ENCODE results near the gene KLRC4. TPM values are rescaled to one million over a fixed set of nuclear protein-coding genes. Genes with fewer than 3 reads are reported as not detected.
"Not testable (repeated sequence)": the region's sequence is repeated elsewhere in the genome, so short reads cannot be mapped to it uniquely, and the experiment has no call there.

Gene KLRC4
- total RNA-seq, 1 donor from 2014 or later: not detected

DNA sequence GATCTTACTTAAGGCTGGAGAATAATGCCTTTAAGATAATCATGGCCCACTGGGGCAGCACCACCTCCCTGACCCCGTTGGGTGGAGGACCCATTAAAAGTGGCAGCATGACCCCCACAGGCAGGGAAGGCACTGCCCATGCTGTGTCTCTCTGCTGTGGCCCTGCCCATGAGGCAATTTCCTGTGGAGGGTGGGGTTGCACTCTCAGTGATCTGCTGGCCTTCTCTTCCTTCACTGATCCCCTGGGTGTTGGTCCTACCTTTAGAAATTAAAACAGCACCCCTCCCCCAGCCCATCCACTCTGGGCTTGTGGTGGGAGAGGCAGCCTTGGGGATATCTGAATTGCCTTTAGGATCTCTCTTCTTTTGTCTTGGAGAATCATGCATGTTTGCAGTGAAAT lies 37.0 kb downstream of the KLRC4 start:
- no peak for DNase-seq (ENCODE audit: low spot score)
- intact Hi-C loops (cut with micrococcal nuclease): no loop called here
- H3K36me3 Mint-ChIP-seq (ENCODE audit: low read depth): no peaks in the 10 kb centered on the region
- peaks cover 6% of the 10 kb centered on the region for H3K9me3 Mint-ChIP-seq
- no peak overlapping the region for H3K4me3 Mint-ChIP-seq
- H3K27ac Mint-ChIP-seq: no peak overlapping the region
- peaks cover 27% of the 10 kb centered on the region for H3K27me3 Mint-ChIP-seq (ENCODE audit: insufficient read depth)
- H3K4me1 Mint-ChIP-seq (ENCODE audit: low read depth): peaks cover 5% of the 10 kb centered on the region

DNA sequence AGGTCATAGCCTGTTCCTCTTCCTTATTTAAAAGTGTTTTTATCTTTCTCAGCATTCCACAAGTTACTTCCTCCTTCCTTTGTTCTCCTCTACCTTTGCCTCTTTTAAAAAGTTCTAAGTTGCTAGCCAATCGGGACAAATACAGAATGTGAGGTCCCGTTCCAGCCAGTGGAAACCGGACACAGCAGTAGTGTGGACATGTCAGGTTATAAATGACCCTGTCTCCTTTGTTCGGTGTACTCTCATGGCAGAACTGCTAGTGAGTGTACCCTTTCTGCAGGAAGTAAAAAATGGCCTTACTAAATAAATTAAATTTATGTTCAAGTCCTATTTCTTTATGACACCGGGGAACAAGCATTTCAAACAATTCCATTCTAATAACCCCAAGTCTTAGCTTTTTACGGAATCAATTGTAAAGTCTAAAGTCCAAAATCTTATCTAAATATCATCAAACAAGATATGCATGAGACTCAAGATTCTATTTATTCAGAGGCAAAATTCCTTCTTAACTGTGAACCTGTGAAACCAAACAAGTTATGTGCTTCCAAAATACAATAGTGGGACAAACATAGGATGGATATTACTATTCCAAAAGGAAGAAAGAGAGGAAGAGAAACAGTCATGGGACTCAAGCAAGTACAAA lies 37.5 kb downstream of the KLRC4 start:
- H3K27ac Mint-ChIP-seq; H3K36me3 Mint-ChIP-seq (ENCODE audit: low read depth); H3K4me3 Mint-ChIP-seq; H3K9me3 Mint-ChIP-seq; DNase-seq (ENCODE audit: low spot score); H3K4me1 Mint-ChIP-seq (ENCODE audit: low read depth); intact Hi-C loops (cut with micrococcal nuclease): not testable (repeated sequence)
- H3K27me3 Mint-ChIP-seq (ENCODE audit: insufficient read depth): peaks cover 33% of the 10 kb centered on the region

DNA sequence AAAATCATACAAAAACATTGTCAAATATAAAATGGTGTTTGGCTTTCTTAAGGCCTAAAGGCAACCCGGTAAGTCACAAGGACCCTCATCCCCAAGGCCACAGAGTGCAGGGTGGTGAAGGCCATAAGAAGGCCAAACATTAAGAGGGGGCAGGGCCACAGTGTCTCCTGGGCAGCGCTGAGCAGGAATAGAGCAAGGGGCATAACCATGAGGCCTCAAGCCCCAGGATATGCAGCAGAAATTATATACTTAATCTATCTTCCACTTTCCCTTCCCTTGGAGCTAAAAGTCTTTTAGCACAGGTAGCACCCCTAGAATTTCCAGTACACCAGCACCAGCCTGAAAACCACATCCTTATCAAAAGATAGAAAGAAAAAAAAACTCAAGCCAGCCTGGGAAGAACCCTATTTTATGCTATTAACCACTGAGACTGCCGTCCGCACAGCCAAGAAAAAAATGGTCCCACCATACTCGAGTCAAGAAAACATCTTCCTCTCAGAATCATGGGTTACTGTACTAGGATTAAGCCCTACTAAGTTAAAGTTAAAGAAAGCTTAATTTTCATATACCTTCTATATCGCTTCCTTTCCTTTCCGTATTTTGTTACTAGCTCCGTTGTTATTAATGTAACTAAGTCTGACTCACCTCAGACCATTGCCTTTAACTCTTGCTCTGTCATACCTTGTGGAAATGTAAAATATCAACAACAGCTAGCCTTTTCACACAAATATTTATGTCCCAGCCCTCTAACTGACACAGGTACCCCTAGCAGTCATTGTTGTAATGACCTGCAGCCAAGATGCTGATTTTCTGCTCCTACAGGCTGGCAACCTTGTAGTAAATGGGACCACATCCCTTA lies 39.8 kb downstream of the KLRC4 start:
- intact Hi-C loops (cut with micrococcal nuclease): no loop called here
- DNase-seq (ENCODE audit: low spot score): no peak
- Mint-ChIP-seq H3K27me3 (ENCODE audit: insufficient read depth) (peaks cover 33% of the 10 kb centered on the region), H3K4me1 (ENCODE audit: low read depth) (peaks cover 5% of the 10 kb centered on the region), H3K27ac (no peak overlapping the region), H3K4me3 (no peak overlapping the region), H3K9me3 (peaks cover 6% of the 10 kb centered on the region), H3K36me3 (ENCODE audit: low read depth) (no peaks in the 10 kb centered on the region)

DNA sequence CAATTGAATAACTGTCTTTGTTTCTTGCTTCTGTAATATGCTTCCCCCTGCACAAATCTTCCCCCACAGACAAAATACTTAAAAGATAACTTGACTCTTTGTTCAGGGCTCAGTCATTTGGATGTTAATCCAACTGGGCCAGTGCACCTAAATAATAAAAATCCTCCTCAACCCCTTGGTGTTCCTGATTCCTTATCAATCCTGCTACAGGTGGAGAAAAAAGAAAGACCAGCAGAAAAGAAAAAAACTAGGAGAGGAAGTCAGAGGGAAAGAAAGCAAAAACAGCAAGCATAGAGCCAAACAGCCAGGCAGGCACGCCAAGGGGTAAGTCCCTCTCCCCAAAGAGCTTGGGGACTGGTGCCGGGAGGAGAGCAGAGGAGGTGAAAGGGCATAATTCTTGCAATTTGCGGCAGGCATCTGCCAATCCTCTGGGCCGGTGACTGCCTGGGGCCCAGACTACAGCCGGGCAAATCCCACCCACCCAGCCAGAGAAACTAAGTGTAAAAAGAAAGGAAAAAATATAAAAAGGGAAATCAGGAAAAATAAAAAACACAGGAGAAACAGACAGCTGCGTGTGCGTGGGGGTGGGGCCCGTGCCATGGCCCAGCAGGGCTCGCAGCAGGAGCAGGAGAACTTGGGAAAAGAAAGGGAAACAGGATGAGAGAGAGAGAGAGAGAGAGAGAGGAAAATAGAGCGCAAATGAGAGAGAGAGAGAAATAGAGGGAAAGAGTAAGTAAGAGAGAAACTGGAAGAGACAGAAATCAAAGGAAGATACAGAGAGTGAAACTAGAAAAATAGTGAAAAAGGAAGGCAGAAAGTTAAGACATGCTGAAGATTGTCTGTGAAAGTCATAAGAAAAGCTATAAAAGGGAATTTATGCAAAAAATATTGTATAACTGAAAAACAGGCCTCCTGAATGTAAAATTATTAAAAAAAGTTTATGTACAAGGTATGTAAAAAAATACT lies 41.1 kb downstream of the KLRC4 start:
- H3K27me3 Mint-ChIP-seq (ENCODE audit: insufficient read depth): peaks cover 31% of the 10 kb centered on the region
- peaks cover 5% of the 10 kb centered on the region for H3K4me1 Mint-ChIP-seq (ENCODE audit: low read depth)
- H3K36me3 Mint-ChIP-seq (ENCODE audit: low read depth): no peaks in the 10 kb centered on the region
- no peak for DNase-seq (ENCODE audit: low spot score)
- intact Hi-C loops (cut with micrococcal nuclease): no loop called here
- H3K27ac Mint-ChIP-seq: no peak overlapping the region
- peaks cover 6% of the 10 kb centered on the region for H3K9me3 Mint-ChIP-seq
- no peak overlapping the region for H3K4me3 Mint-ChIP-seq

DNA sequence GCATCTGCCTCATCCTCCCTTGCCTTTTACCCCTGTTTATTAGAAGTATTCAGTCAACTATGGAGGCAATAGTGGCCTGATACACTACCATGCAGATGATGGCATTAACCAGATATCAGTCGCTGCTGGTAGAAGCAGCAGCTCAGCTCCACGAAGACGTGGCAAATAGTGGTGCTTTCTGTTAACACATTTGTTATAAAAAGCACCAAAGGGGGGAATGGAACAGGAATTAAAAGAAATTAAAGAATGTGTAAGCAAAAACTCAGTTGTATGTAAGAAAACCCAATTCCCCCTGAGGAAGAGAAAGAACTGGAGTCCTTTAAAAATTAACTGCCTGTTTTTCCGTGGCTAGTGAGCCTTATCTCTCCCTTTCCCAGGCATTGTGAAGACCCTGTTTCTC lies 41.8 kb downstream of the KLRC4 start:
- H3K4me3 Mint-ChIP-seq; H3K4me1 Mint-ChIP-seq (ENCODE audit: low read depth); H3K36me3 Mint-ChIP-seq (ENCODE audit: low read depth); H3K9me3 Mint-ChIP-seq; DNase-seq (ENCODE audit: low spot score); intact Hi-C loops (cut with micrococcal nuclease); H3K27ac Mint-ChIP-seq: not testable (repeated sequence)
- H3K27me3 Mint-ChIP-seq (ENCODE audit: insufficient read depth): peaks cover 29% of the 10 kb centered on the region

DNA sequence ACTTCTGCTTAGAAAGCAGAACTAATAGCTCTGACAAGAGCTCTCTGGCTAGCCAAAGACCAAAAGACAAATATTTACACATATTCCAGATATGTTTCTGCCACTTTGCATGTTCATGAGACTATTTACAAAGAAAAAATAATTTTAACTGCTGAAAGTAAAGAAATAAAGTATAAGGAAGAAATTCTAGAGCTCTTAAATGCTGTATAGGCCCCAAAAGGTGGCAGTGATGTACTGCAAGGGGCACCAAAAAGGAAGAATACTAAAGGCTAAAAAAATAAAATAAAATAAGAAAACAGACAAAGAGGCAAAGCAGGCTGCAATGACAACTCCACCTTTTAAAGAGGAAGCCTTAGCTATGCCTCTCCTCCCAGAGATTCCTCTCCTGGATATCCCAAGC lies 42.7 kb downstream of the KLRC4 start:
- H3K9me3 Mint-ChIP-seq: peaks cover 6% of the 10 kb centered on the region
- H3K36me3 Mint-ChIP-seq (ENCODE audit: low read depth): no peaks in the 10 kb centered on the region
- no peak overlapping the region for H3K4me3 Mint-ChIP-seq
- intact Hi-C loops (cut with micrococcal nuclease): no loop called here
- DNase-seq (ENCODE audit: low spot score): no peak
- H3K4me1 Mint-ChIP-seq (ENCODE audit: low read depth): no peaks in the 10 kb centered on the region
- no peak overlapping the region for H3K27ac Mint-ChIP-seq
- peaks cover 32% of the 10 kb centered on the region for H3K27me3 Mint-ChIP-seq (ENCODE audit: insufficient read depth)

DNA sequence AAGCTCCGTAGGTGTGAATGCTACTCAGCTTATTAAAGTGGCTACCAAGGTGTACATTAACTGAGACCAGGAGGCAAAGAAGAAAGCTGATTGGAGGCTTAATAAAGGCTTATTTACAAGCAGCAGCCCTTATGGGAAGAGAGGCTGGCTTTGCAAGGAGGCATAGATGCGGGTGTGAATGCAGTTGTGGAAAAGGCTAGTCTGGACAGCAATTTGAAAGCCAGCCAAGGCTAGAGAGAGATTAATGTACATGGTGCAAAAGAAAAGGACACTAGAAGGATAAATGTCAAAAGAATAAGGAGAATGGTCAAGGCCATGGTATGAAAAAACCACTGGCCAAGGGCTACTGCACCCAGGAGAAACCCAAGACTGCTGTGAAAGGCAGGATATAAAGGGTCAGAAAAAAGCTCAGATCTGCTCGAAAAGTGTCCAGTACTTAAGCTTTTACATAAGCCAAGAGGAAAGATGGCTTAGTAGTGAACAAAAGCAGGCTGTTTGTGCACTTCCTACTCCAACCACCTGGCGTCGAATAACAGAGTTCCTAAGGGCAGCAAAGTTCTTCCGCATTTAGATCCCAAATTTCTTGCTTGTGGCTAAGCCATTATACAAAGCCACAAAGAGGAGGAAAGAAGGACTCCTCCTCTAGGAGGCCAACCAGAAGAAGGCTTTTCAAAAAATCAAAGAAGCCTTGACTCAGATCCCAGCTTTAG lies 43.7 kb downstream of the KLRC4 start:
- intact Hi-C loops (cut with micrococcal nuclease): loop anchor here (1.0 to 2.0 kb wide), 3 partner anchors 46 to 153 kb away; partner anchors contain the start of gene GABARAPL1
- peaks cover 33% of the 10 kb centered on the region for H3K27me3 Mint-ChIP-seq (ENCODE audit: insufficient read depth)
- H3K4me3 Mint-ChIP-seq: no peak overlapping the region
- peaks cover 6% of the 10 kb centered on the region for H3K9me3 Mint-ChIP-seq
- H3K36me3 Mint-ChIP-seq (ENCODE audit: low read depth): no peaks in the 10 kb centered on the region
- DNase-seq (ENCODE audit: low spot score): no peak
- no peak overlapping the region for H3K27ac Mint-ChIP-seq
- no peaks in the 10 kb centered on the region for H3K4me1 Mint-ChIP-seq (ENCODE audit: low read depth)

DNA sequence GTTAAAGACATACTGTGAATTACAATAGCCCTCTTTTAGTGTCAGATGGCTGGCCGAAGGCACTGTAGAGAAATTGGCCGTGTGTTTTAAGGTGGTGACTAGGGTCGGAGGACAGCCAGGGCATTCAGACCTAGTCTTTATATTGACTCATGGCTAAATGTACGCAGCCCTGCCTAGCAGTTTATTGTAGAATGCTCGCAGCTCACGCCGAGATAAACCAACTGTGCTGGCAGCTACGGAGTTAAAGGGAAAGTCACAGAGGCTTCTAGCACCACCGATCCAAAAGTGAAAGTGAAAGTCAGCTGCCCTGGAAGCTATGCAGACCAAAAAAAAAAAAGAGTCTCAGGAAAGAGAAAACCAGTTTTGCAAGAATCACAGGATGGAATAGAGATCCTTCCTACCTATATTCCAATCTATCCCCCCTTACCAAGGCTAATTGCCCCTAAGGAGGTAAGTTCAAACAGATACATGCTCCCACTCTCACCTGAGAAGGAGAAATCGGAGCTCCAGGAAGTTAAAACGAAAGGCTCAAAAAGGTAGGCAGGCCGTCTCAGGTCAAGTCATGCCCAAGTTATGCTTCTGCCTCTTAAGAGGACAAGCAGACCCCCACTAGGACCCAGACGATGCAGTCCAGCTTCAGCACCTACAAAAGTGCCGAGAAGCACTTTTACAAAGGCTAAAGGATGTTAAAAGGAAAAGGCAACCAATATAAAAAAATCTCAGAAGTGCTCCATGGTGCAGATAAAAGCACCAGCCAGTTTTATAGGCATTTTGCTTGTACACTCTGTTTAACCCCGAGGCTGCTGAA lies 44.5 kb downstream of the KLRC4 start:
- intact Hi-C loops (cut with micrococcal nuclease): loop anchor here (1.0 to 5.0 kb wide), 4 partner anchors 45 to 1338 kb away; partner anchors contain the start of gene GABARAPL1
- DNase-seq (ENCODE audit: low spot score): peak; percentile 52
- Mint-ChIP-seq H3K27me3 (ENCODE audit: insufficient read depth) (peaks cover 39% of the 10 kb centered on the region), H3K4me3 (no peak overlapping the region), H3K4me1 (ENCODE audit: low read depth) (no peaks in the 10 kb centered on the region), H3K27ac (no peak overlapping the region), H3K36me3 (ENCODE audit: low read depth) (no peaks in the 10 kb centered on the region), H3K9me3 (peaks cover 6% of the 10 kb centered on the region)

DNA sequence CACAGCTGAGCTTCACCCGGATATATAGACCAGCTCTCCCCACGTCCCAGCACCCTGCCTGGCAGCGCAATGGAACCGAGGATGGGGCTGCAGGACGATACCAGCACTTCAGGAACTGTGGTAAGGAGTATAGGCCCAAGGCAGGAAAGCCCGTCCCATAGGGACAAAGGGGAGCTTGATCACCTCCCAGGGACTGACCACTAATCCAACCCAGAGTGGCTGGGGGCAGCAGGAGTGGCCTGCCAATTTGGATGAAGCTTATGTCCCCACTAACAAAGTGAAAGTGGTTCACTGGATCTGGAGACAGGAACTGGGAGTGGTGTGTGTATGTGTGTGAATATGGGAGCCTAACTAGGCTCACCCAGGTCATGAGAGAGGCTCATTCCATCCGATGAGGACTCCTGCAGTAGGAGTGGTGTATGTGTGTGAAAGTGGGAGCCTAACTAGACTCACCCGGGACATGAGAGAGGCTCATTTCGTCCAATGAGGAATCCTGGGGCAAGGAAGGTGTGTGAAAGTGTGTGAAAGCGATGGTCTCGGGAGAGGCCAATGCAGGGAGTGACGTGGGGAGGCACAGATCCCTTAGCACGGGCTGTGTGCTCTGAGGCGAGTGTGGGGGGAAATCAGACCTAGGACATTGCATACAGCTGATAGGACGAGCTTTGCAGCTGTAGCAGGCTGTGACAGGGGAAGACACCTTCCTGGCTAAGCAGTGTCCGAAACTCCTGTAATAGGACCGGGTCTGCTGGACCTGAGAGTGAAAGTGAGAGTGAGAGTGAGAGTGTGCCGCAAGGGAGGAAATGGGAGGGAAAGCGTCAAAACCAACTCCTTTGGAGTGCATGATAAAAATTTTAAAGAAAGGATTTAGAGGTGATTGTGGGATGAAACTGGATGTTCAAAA lies 45.4 kb downstream of the KLRC4 start:
- H3K27me3 Mint-ChIP-seq (ENCODE audit: insufficient read depth): peaks cover 41% of the 10 kb centered on the region
- no peak overlapping the region for H3K4me3 Mint-ChIP-seq
- H3K9me3 Mint-ChIP-seq: peaks cover 6% of the 10 kb centered on the region
- DNase-seq (ENCODE audit: low spot score): peak; percentile 16
- H3K36me3 Mint-ChIP-seq (ENCODE audit: low read depth): no peaks in the 10 kb centered on the region
- no peaks in the 10 kb centered on the region for H3K4me1 Mint-ChIP-seq (ENCODE audit: low read depth)
- no peak overlapping the region for H3K27ac Mint-ChIP-seq
- intact Hi-C loops (cut with micrococcal nuclease): loop anchor here (2.0 to 5.0 kb wide), 3 partner anchors 59 to 1337 kb away; partner anchors contain the start of gene GABARAPL1

DNA sequence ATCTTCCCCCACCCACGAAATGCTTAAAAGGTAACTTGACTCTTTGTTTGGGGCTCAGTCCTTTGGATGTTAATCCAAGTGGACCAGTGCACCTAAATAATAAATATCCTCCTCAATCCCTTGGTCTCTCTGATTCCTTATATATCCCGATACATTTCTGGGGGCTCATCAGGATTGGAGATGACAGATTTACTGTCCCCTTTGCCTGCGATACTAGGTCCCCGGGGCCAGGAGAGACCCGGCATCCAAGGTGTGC lies 46.0 kb downstream of the KLRC4 start:
- intact Hi-C loops (cut with micrococcal nuclease): loop anchor here (5.0 kb wide), 1 partner anchor 1336 kb away; no protein-coding TSS in a partner anchor
- Mint-ChIP-seq H3K4me3 (no peak overlapping the region), H3K27ac (no peak overlapping the region), H3K9me3 (peaks cover 6% of the 10 kb centered on the region), H3K36me3 (ENCODE audit: low read depth) (no peaks in the 10 kb centered on the region), H3K4me1 (ENCODE audit: low read depth) (no peaks in the 10 kb centered on the region), H3K27me3 (ENCODE audit: insufficient read depth) (peaks cover 44% of the 10 kb centered on the region)
- no peak for DNase-seq (ENCODE audit: low spot score)
